H7 (cell line): ENCODE data around the gene MEST. TPM values are rescaled to one million over a fixed set of nuclear protein-coding genes. Genes with fewer than 3 reads are reported as not detected.
"Not testable (repeated sequence)": the region's sequence is repeated elsewhere in the genome, so short reads cannot be mapped to it uniquely, and the experiment has no call there.

Experiments
- DNase-seq: peaks from one replicate; pipeline ENCODE4 v3.0.0; 2012
- H3K27me3 ChIP-seq: 2 replicates; pipeline ENCODE4 v1.6.0; 2011; ENCODE audit warnings: mild to moderate bottlenecking, low read length; ENCODE audit not compliant: control insufficient read depth, insufficient read depth
- H3K36me3 ChIP-seq: replicated peaks from 2 replicates; pipeline ENCODE4 v1.5.1; 2011; ENCODE audit warnings: low read length; ENCODE audit not compliant: control insufficient read depth, insufficient read depth
- H3K4me3 ChIP-seq: 2 replicates; pipeline ENCODE4 v1.5.1; 2011; ENCODE audit warnings: low read depth, mild to moderate bottlenecking, control low read depth, low read length, moderate library complexity; ENCODE audit not compliant: insufficient read depth
- total RNA-seq: library from RNA; depleted of rRNA; stranded (reverse); fragments of >200 nt; shearing (Covaris generic); gene quantifications from 2 replicates; pipeline ENCODE4 v1.2.3, GENCODE V29; 2014; rRNA removed

Gene MEST
- total RNA-seq = 154 and 166 TPM in 2 replicates

- peak; percentile 72 for DNase-seq
- Histone ChIP-seq H3K36me3 (no peaks in the 10 kb centered on the region), H3K27me3 (peaks cover 11% of the 10 kb centered on the region), H3K4me3 (peak within 1 kb of the TSS; percentile 46)
These were observed at the start of gene MEST for GRCh38 chr7:130491841-130492522. MEST (plus strand) TSS chr7:130492085; CDS start chr7:130492314, 229 bp downstream.

- no peak overlapping the region for H3K4me3 ChIP-seq
- no peaks in the 10 kb centered on the region for H3K27me3 ChIP-seq
- DNase-seq = no peak
- no peaks in the 10 kb centered on the region for H3K36me3 ChIP-seq
These were observed 49.3 kb upstream of the MEST start for GRCh38 chr7:130442601-130443000.

- Histone ChIP-seq H3K4me3 (no peak overlapping the region), H3K27me3 (no peaks in the 10 kb centered on the region), H3K36me3 (no peaks in the 10 kb centered on the region)
- DNase-seq = no peak
These were observed 47.7 kb upstream of the MEST start for GRCh38 chr7:130444234-130444633.

GRCh38 chr7:130444751-130445407, 47.0 kb upstream of the MEST start:
- no peaks in the 10 kb centered on the region for H3K36me3 ChIP-seq
- DNase-seq = no peak
- H3K4me3 ChIP-seq = no peak overlapping the region
- no peaks in the 10 kb centered on the region for H3K27me3 ChIP-seq

GRCh38 chr7:130446259-130446658, 45.6 kb upstream of the MEST start:
- H3K36me3 ChIP-seq = no peaks in the 10 kb centered on the region
- DNase-seq = no peak
- no peaks in the 10 kb centered on the region for H3K27me3 ChIP-seq
- H3K4me3 ChIP-seq = no peak overlapping the region

GRCh38 chr7:130451344-130451743, 40.5 kb upstream of the MEST start:
- not testable (repeated sequence) for H3K4me3 ChIP-seq, DNase-seq, H3K27me3 ChIP-seq, H3K36me3 ChIP-seq

- no peak overlapping the region for H3K4me3 ChIP-seq
- no peak for DNase-seq
- no peaks in the 10 kb centered on the region; the same call in 1 of the 2 replicates for H3K27me3 ChIP-seq
- H3K36me3 ChIP-seq = no peaks in the 10 kb centered on the region
These were observed 38.9 kb upstream of the MEST start for GRCh38 chr7:130452951-130453350.

GRCh38 chr7:130454959-130455358, 36.9 kb upstream of the MEST start:
- no peak for DNase-seq
- H3K36me3 ChIP-seq = no peaks in the 10 kb centered on the region
- no peak overlapping the region for H3K4me3 ChIP-seq
- no peaks in the 10 kb centered on the region; the same call in 1 of the 2 replicates for H3K27me3 ChIP-seq

- no peaks in the 10 kb centered on the region for H3K36me3 ChIP-seq
- DNase-seq = no peak
- H3K4me3 ChIP-seq = no peak overlapping the region
- no peaks in the 10 kb centered on the region; the same call in 1 of the 2 replicates for H3K27me3 ChIP-seq
These were observed 33.6 kb upstream of the MEST start for GRCh38 chr7:130458257-130458656.

GRCh38 chr7:130461272-130461671, 30.6 kb upstream of the MEST start:
- no peak for DNase-seq
- no peak overlapping the region for H3K4me3 ChIP-seq
- no peaks in the 10 kb centered on the region for H3K27me3 ChIP-seq
- no peaks in the 10 kb centered on the region for H3K36me3 ChIP-seq

GRCh38 chr7:130463553-130464434, 28.1 kb upstream of the MEST start:
- DNase-seq = no peak
- Histone ChIP-seq H3K36me3 (no peaks in the 10 kb centered on the region), H3K27me3 (no peaks in the 10 kb centered on the region), H3K4me3 (no peak overlapping the region)

GRCh38 chr7:130468612-130469011, 23.3 kb upstream of the MEST start:
- no peak for DNase-seq
- no peaks in the 10 kb centered on the region for H3K36me3 ChIP-seq
- no peaks in the 10 kb centered on the region for H3K27me3 ChIP-seq
- H3K4me3 ChIP-seq = no peak overlapping the region

- no peaks in the 10 kb centered on the region for H3K27me3 ChIP-seq
- no peaks in the 10 kb centered on the region for H3K36me3 ChIP-seq
- no peak for DNase-seq
- no peak overlapping the region for H3K4me3 ChIP-seq
These were observed 19.9 kb upstream of the MEST start for GRCh38 chr7:130471974-130472373.

- no peak for DNase-seq
- H3K36me3 ChIP-seq = no peaks in the 10 kb centered on the region
- H3K4me3 ChIP-seq = no peak overlapping the region
- no peaks in the 10 kb centered on the region for H3K27me3 ChIP-seq
These were observed 18.6 kb upstream of the MEST start for GRCh38 chr7:130473289-130473688.
